Measurements from ENCODE around the gene DBX1. TPM values are rescaled to one million over a fixed set of nuclear protein-coding genes. Genes with fewer than 3 reads are reported as not detected.

DBX1 gene
- total RNA-seq, 1 donor from 2014 or later: not detected

DNA sequence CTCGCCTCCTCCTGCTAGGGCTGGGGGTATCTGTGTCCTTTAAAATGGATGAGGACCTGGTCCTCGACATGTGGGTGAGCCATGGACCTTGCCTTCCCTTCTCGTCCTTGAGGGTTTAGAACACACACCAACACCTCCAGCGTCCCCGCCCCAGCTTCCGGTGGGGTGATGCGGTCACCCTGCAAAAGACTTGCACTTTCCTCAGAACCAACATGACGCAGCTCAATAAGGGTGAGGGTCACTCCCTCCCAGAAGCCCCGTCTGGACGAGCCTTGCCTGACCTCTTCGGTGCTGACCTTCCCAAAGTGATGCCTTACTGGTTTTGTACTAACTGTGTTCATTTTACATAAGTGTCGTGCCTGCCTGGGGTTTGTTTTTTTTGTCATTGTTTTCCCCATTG lies 41.0 kb downstream of the DBX1 start:
- Mint-ChIP-seq H3K27me3 (ENCODE audit: low read depth) (no peaks in the 10 kb centered on the region), H3K36me3 (ENCODE audit: low read depth) (peaks cover 49% of the 10 kb centered on the region), H3K9me3 (ENCODE audit: low read depth) (no peaks in the 10 kb centered on the region), H3K4me1 (ENCODE audit: low read depth) (peaks cover 73% of the 10 kb centered on the region), H3K4me3 (ENCODE audit: unreplicated experiment) (no peak overlapping the region), H3K27ac (ENCODE audit: unreplicated experiment) (peak overlapping the region; percentile 76)
- DNase-seq (ENCODE audit: low spot score): no peak
- TF ChIP-seq, protein P1, sequence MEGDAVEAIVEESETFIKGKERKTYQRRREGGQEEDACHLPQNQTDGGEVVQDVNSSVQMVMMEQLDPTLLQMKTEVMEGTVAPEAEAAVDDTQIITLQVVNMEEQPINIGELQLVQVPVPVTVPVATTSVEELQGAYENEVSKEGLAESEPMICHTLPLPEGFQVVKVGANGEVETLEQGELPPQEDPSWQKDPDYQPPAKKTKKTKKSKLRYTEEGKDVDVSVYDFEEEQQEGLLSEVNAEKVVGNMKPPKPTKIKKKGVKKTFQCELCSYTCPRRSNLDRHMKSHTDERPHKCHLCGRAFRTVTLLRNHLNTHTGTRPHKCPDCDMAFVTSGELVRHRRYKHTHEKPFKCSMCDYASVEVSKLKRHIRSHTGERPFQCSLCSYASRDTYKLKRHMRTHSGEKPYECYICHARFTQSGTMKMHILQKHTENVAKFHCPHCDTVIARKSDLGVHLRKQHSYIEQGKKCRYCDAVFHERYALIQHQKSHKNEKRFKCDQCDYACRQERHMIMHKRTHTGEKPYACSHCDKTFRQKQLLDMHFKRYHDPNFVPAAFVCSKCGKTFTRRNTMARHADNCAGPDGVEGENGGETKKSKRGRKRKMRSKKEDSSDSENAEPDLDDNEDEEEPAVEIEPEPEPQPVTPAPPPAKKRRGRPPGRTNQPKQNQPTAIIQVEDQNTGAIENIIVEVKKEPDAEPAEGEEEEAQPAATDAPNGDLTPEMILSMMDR (IDR thresholded peaks at IDR 0.05): no peak

DNA sequence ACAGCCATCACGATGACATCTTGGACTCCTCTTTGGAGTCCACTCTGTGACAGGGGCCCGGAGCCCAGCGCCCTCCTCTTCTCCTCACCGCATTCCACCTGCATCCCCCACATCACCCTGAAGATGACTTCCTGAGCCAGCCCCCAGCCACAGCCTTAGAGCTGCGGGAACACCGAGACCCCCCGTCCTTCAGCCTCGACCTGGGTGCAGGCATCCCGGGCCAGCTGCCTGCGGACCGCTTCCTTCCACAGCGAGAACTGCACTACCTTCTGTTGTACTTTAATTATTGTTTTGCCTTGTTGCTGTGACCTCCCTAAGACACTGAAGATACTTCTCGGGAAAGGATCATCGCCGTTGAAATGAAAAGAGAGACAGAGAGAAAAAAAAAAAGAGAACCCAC lies 42.1 kb downstream of the DBX1 start:
- Mint-ChIP-seq H3K27ac (ENCODE audit: unreplicated experiment) (peak overlapping the region; percentile 47), H3K4me1 (ENCODE audit: low read depth) (peaks cover 77% of the 10 kb centered on the region), H3K4me3 (ENCODE audit: unreplicated experiment) (no peak overlapping the region), H3K9me3 (ENCODE audit: low read depth) (no peaks in the 10 kb centered on the region), H3K36me3 (ENCODE audit: low read depth) (peaks cover 50% of the 10 kb centered on the region), H3K27me3 (ENCODE audit: low read depth) (no peaks in the 10 kb centered on the region)
- DNase-seq (ENCODE audit: low spot score): no peak
- TF ChIP-seq, protein P1 (IDR thresholded peaks at IDR 0.05): no peak

DNA sequence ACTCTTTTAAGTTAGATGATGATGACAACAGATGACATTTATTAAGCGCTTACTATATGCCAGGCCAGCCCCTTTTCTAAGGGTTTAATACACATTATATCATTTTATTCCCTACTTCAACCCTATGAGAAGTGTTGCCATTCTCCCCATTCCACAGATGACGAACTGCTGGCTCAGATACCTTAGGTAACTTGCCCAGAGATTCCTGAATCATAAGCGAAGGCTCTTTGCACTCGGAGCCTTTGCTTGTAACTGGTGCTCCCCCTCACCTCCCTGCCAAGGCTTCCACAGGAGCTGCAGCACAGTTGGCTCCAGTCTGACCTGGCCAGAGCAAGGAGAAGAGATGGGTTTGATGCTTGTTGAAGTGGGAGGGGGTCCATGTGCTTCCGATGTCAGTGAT lies 43.0 kb downstream of the DBX1 start:
- DNase-seq (ENCODE audit: low spot score): no peak
- Mint-ChIP-seq H3K9me3 (ENCODE audit: low read depth) (no peaks in the 10 kb centered on the region), H3K4me3 (ENCODE audit: unreplicated experiment) (no peak overlapping the region)

DNA sequence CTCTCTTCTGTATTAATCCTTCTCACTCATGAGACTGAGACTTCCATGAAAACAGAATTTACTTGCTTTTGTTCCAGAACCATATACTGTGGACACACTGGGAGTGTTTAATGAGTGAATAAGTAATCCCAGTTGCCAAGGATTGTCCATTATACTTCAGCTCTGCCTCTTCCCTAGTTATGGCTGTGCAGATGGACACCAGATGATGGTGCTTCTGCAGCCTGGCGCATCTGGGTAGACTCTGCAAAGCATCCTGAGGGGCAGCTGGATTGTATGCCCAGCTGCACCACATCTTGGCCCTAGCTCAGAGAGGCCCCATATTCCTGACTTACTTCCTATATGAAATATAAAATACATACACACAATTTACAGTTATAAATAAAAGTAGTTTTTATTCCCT lies 43.5 kb downstream of the DBX1 start:
- H3K27ac Mint-ChIP-seq (ENCODE audit: unreplicated experiment): peak overlapping the region; percentile 43
- no peak for DNase-seq (ENCODE audit: low spot score)
- H3K9me3 Mint-ChIP-seq (ENCODE audit: low read depth): no peaks in the 10 kb centered on the region
- TF ChIP-seq, protein P1 (IDR thresholded peaks at IDR 0.05): no peak
- H3K4me1 Mint-ChIP-seq (ENCODE audit: low read depth): peaks cover 84% of the 10 kb centered on the region
- peaks cover 52% of the 10 kb centered on the region for H3K36me3 Mint-ChIP-seq (ENCODE audit: low read depth)
- H3K27me3 Mint-ChIP-seq (ENCODE audit: low read depth): no peaks in the 10 kb centered on the region
- no peak overlapping the region for H3K4me3 Mint-ChIP-seq (ENCODE audit: unreplicated experiment)

More for the DNA sequence above, 43.0 kb downstream of the DBX1 start:
- H3K27me3 Mint-ChIP-seq (ENCODE audit: low read depth): no peaks in the 10 kb centered on the region
- peaks cover 52% of the 10 kb centered on the region for H3K36me3 Mint-ChIP-seq (ENCODE audit: low read depth)
- peaks cover 84% of the 10 kb centered on the region for H3K4me1 Mint-ChIP-seq (ENCODE audit: low read depth)
- TF ChIP-seq, protein P1 (IDR thresholded peaks at IDR 0.05): no peak
- no peak overlapping the region for H3K27ac Mint-ChIP-seq (ENCODE audit: unreplicated experiment)

DNA sequence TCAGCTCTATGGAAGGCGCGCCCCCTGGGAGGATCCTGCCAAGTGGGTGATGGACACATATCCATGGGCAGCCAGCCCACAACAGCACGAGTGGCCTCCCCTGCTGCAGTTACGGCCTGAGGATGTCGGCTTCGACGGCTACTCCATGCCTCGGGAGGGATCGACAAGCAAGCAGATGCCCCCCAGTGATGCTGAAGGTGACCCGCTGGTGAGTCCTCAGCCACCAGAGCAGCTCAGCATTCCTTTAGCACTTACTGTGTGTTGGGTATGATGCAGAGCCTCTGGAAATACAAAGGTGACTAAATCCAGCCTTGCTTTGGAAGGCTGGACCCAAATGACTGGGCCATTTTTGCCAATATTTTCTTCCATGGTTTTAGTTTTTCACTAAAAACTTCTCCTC lies 45.7 kb downstream of the DBX1 start:
- Mint-ChIP-seq H3K4me1 (ENCODE audit: low read depth) (peaks cover 85% of the 10 kb centered on the region), H3K27ac (ENCODE audit: unreplicated experiment) (peak overlapping the region; percentile 86), H3K36me3 (ENCODE audit: low read depth) (peaks cover 39% of the 10 kb centered on the region), H3K9me3 (ENCODE audit: low read depth) (no peaks in the 10 kb centered on the region), H3K4me3 (ENCODE audit: unreplicated experiment) (peak overlapping the region; percentile 8), H3K27me3 (ENCODE audit: low read depth) (no peaks in the 10 kb centered on the region)
- DNase-seq (ENCODE audit: low spot score): no peak
- TF ChIP-seq, protein P1 (IDR thresholded peaks at IDR 0.05): no peak

All from chondrocyte (in vitro differentiated cells).